GM15510 (cell line): Measurements from ENCODE around the gene SPDEF.

Source experiments
- POLR2A ChIP-seq: IDR thresholded peaks from 3 replicates; pipeline ENCODE4 v1.6.1; 2011; ENCODE audit warnings: borderline replicate concordance; ENCODE audit not compliant: insufficient read length; ENCODE audit errors: extremely low read depth

Gene SPDEF

GRCh38 chr6:34572585-34572984, 16.5 kb upstream of the SPDEF start:
- no peak for TF ChIP-seq POLR2A

GRCh38 chr6:34572021-34572420, 15.9 kb upstream of the SPDEF start:
- no peak for TF ChIP-seq POLR2A

- TF ChIP-seq POLR2A = no peak
Measured at GRCh38 chr6:34571388-34571787, 15.3 kb upstream of the SPDEF start.

GRCh38 chr6:34570066-34570833, 14.1 kb upstream of the SPDEF start:
- TF ChIP-seq POLR2A = no peak

- no peak for TF ChIP-seq POLR2A
Measured at GRCh38 chr6:34569361-34569973, 13.3 kb upstream of the SPDEF start.

GRCh38 chr6:34568341-34569201, 12.4 kb upstream of the SPDEF start:
- TF ChIP-seq POLR2A = no peak

- TF ChIP-seq POLR2A = no peak
Measured at GRCh38 chr6:34566830-34567546, 10.9 kb upstream of the SPDEF start.

GRCh38 chr6:34565722-34566137, 9.6 kb upstream of the SPDEF start:
- no peak for TF ChIP-seq POLR2A

- no peak for TF ChIP-seq POLR2A
Measured at GRCh38 chr6:34564181-34564580, 8.1 kb upstream of the SPDEF start.

- no peak for TF ChIP-seq POLR2A
Measured at GRCh38 chr6:34563513-34563870, 7.4 kb upstream of the SPDEF start.

- TF ChIP-seq POLR2A = no peak
Measured at GRCh38 chr6:34562861-34563512, 6.9 kb upstream of the SPDEF start.

GRCh38 chr6:34562350-34562749, 6.2 kb upstream of the SPDEF start:
- no peak for TF ChIP-seq POLR2A

GRCh38 chr6:34561227-34561530, 5.0 kb upstream of the SPDEF start:
- no peak for TF ChIP-seq POLR2A
